GM19025 (cell line): Measurements from ENCODE around the gene IFI6.
A peak's percentile ranks its signal among the peaks of the same experiment; 100 is the strongest.
"Not testable (repeated sequence)": the region's sequence is repeated elsewhere in the genome, so short reads cannot be mapped to it uniquely, and the experiment has no call there.

Source experiments
- ATAC-seq: cut with Tn5 transposase; IDR thresholded peaks from one replicate; pipeline ENCODE4 v1.9.1; 2021; ENCODE audit warnings: mild to moderate bottlenecking, low read depth, moderate library complexity; ENCODE audit not compliant: unreplicated experiment

Gene IFI6

GRCh38 chr1:27632387-27633297 lies 39.4 kb downstream of the IFI6 start:
- ATAC-seq: peak; percentile 38

DNA sequence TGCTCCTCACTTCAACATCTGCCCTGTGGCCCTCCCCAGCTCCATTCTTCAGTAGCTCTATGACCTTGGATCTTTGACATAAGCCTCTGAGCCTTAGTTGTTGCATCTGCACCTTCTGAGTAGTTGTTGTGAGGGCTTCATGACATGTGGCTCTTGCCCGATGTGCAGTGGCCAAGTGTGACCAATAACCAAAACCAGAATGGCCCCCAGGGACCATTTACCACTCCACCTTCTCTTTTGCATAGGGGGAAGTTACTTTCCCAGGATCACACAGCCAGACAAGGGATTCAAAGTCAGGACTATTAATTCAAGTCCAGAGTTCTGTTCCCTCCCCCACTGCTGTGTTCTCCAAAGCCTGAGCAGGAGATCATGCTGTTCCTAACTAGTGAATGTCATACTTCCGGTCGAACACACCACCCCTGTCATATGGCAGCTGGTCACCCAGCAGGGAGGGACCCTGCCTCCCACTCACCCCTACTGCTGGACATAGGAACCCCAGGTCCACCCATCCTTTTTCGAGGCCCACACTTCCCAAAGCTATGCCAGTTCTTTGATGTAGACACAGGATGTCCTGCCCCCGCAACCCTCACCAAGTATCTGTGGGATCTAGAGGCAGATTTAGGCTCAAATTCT lies 41.0 kb downstream of the IFI6 start:
- ATAC-seq: peak; percentile 33

DNA sequence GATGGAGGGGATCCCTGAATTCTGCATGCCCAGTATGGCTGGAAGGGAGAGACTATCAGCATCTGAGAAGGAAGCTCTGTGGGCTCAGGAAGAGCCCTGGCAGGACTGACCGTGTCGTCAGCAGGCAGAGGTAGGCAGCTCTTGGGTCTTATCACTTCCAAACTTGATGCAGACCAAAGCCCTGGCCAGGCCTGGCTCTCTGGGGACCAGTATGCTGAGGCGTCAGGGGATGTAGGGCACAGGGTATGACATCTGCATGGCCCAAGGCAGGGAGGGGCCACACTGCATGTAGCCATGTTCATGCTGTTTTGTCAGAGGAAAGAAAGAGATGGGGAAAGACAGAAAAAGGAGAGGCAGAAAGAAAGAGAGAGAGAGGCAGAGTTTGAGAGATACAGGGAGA lies 43.3 kb downstream of the IFI6 start:
- ATAC-seq: no peak

DNA sequence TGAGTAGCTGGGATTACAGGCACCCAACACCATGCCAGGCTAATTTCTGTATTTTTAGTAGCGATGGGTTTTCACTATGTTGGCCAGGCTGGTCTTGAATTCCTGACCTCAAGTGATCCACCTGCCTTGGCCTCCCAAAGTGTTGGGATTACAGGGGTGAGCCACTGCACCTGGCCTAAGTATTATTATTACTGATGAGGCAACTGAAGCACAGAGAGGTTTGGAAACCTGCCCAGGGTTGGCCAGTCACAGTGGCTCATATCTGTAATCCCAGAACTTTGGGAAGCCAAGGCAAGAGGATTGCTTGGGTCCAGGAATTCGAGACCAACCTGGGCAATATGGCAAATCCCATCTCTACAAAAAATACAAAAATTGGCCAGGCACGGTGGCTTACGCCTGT lies 44.3 kb downstream of the IFI6 start:
- not testable (repeated sequence) for ATAC-seq

DNA sequence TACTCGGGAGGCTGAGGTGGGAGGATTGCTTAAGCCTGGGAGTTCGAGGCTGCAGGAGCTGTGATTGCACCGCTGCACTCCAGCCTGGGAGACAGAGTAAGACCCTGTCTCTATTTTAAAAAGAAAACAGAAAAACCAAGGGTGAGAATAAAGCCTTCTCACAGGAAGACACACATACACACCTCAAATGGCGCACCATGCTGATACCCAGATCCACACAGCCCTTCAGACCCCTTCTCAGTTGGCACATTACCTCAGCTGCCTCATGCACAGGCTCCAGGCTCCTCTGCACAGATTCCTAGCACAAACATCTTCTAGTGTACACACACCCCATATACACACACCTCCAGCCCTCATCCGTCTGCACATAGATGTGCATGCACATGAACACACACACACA lies 44.9 kb downstream of the IFI6 start:
- no peak for ATAC-seq

DNA sequence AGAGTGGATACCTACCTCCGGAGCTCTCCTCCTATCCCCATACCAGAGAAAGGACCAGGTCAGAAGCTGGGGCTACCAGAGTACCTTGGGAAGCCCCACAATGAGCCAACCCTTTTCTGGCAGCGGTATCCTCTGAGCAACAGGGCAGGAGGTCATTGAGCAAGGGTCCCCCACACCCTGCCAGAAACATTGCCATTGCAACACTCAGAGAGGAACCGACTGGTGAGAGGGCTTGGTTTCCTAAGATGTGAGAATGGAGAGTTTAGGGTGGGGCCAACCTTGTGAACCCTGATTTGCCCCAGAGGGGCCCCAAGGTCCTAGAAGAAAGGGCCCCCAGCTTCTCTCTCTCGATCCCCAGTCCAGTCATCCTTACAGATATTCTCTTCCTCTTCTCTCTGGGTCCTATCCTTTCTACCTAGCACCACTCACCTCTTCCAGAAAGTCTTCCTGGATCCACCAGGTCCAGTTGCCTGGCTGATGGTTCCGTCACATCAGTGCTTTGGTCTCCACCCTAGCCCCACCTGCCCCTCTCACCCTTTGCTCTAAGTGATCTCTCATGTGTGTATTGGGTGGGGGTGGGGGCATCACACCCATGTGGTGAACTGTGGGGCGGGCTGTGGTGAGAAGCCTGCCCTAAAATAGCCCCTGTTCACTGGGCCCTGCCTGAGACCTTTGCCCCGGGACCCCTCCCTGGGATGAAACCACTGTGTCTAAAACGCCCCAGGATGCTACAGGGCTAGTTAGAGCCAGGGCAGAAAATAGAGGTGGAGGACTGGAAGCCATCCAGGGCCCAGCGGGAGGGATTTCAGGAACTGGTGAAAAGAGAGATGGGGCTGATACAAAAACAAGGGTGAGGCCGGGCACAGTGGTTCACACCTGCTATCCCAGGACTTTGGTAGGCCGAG lies 45.7 kb downstream of the IFI6 start:
- no peak for ATAC-seq

DNA sequence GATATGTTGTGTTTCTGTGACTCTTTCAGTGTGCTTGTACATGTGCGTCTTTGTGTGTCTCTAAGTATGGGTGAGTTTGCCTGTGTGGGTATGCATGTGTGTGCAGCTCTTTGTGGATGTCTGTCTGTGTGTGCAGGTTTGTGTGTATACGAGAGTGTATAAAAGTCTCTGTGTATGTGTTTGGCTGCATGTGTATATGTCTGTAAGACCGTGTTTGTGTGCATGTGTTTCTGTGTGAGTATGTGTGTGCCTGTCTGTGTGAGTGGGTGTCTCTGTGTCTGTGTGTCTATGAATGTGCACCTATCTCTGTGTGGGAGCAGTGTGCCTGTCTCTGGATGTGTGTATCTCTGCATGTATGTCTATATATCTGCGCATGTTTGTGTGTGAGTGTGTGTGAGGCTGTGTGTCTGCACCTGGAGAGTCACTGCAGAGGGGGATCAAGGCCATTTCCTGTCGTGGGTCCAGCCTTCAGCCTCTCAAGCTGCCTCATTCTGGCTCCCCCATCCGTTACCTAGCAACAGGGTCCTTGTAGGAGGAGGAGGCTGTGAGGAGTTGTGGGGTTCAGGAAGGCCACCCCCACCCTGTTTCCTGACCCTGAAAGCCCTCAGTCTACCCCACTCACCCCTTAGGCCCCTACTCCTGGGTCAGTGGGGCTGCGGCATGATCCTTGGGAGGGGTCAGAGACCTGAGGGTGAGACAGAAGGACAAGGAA lies 47.4 kb downstream of the IFI6 start:
- ATAC-seq: no peak

DNA sequence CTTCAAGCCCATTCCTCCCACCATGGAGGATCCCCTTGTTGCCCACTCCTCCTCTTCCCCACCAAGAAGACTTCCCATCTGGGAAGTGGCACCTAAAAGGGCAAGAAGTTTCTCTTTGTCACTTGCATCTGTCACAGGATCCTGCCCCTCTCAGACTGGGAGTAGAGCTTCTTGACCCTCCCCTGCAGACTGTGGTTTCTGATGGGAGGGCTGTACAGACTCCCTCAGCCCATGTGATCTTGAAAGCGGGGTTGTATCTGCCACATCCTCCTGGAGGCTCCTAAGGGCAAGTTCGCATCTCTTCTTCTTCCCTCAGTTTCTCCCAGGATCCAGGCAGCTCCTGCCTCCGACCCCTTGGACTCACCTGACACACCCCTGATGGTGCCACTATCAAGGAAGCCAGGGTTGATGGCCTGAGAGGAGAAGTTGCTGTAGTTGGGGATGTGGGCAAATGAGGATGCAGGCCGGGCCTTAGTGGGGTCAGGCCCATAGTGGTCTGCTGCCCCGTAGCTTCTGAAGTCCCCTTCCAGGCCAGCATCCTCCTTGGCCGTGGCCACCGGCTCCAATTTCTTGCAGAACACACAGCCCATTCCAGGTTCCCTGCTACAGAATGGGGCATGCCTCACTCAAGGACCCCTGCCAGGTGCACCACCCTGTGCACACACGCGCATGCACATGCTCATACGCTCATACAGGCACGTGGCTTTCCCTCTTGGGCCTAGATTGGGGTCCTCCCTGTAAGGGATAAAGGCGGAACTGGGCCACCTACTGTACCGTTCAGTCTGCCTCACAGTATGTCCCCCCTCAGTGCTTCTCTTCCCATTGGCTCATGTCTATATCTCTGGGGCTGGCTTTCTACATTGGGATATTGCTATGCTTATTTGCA lies 48.4 kb downstream of the IFI6 start:
- no peak for ATAC-seq

- ATAC-seq: no peak
These were observed 49.2 kb downstream of the IFI6 start for GRCh38 chr1:27622828-27623227.

DNA sequence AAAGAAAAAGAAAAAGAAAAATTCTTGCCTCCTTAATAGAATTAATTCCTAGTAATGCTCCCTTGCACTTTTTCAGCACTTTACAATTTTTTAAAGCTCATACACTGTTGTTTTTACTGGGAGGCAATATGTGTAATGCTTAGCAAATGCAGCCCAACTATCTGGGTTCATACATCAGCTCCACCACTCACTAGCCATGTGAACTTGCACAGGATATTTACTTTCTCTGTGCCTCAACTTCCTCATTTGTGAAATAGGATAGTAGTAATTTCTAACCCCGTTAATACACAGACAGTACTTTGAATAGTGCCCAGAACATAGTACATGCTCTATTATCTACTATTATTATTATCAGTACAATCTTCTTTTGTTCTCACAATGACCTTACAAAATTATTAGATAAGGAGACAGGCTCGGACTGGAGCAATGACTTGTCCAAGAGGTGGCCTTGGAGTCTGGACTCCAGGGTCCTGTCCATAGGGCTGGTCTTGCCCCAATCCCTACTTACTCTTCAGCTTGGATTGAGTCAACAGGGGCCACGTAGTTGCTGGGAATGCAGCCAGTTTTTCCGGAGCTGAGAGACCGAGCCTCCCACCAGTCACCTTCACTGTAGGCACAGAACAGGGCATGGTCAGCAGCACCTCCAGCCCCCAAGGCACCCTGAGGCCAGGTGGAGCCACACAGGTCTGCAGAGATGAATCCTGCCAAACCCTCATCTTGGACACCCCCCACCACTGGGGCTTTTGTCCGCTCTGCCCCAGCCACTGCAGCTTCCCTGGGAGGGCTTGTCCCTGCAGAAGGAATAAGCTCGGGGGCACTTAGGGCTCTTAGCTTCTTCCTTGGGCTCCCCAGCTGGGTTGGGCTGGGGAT lies 50.7 kb downstream of the IFI6 start:
- no peak for ATAC-seq

- not testable (repeated sequence) for ATAC-seq
These were observed 52.1 kb downstream of the IFI6 start for GRCh38 chr1:27619782-27620438.

GRCh38 chr1:27618341-27619082 lies 53.5 kb downstream of the IFI6 start:
- no peak for ATAC-seq

DNA sequence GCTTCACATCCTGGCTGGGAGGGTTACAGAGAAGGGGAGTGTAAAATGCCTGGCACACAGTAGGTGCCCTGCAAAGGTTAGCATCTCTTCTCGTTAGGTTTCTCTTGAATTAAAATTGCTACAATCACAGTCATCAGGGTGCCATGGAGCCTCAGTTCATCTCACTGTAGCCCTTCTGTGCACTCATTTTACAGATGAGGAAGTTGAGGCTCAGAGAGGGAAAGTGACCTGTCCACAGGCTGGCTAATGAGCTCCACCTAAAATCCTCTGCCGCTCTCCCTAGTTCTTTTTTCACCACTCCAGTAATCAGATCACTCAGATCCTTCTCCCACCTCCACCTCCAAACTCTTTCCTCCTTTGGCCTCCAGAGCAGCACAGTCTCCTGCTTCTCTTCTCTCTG lies 54.6 kb downstream of the IFI6 start:
- ATAC-seq: no peak

DNA sequence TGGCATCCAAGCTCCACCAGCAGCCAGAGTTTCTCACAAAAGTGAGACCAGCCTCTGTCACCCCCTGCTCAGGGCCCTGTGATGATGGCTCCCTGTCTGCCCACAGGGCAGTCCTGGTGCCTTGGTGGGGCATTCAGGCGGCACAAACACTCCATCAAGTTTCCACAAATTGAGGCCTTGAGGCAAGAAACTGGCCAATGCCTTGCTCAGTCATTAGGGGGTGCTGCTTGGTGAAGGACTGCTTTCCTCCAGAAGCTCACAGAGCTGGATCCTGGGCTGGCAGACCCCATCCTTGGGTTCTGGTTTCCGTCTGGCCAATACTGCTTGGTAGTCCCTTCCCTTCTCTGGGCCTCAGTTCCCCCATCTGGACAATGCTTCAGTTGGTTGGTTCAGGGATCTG lies 55.6 kb downstream of the IFI6 start:
- ATAC-seq: no peak
